H1 (cell line): ENCODE measurements around the gene ELP6. TPM values are rescaled to one million over a fixed set of nuclear protein-coding genes. Genes with fewer than 3 reads are reported as not detected.

Experiments used
- CTCF ChIA-PET: fragments of 300-600 bp; sonication (Branson Sonifier 250); formaldehyde crosslinking; loops from one replicate; lab custom pipeline; 2021; ENCODE audit not compliant: partially characterized antibody; lab: Charles Lee
- POLR2A ChIA-PET: fragments of 300-600 bp; sonication (Branson Sonifier 250); formaldehyde crosslinking; loops from one replicate; lab custom pipeline; 2021; ENCODE audit warnings: inconsistent platforms; ENCODE audit not compliant: partially characterized antibody; lab: Charles Lee
- DNase-seq, 2 experiments: peaks; one replicate each; pipeline versions ENCODE4 v3.0.0 to v3.0.0-alpha.2; 2010 to 2022; ENCODE audit warnings: low spot score in 2 of 2, low read depth in 1 of 2, mixed read lengths in 1 of 2
- FAIRE-seq: peaks from 2 replicates; lab custom pipeline; 2011; peaks lifted over from hg19 to GRCh38; lab: Jason Lieb, UNC
- H2AFZ ChIP-seq: 2 replicates; pipeline ENCODE4 v1.8.1; 2012; ENCODE audit warnings: low read length, inconsistent platforms
- H2AK5ac ChIP-seq: 2 replicates; pipeline ENCODE4 v1.6.1; 2013; ENCODE audit warnings: low read depth, low read length
- H2BK120ac ChIP-seq: replicated peaks from 2 replicates; pipeline ENCODE3; 2013; ENCODE audit warnings: low read depth, low read length, inconsistent platforms
- H2BK12ac ChIP-seq: 2 replicates; pipeline ENCODE4 v1.6.1; 2013; ENCODE audit warnings: low read depth, low read length
- H2BK15ac ChIP-seq: 2 replicates; pipeline ENCODE4 v1.6.1; 2013; ENCODE audit warnings: low read length
- H2BK20ac ChIP-seq: 2 replicates; pipeline ENCODE4 v1.6.1; 2013; ENCODE audit warnings: low read length
- H2BK5ac ChIP-seq: 2 replicates; pipeline ENCODE4 v1.6.1; 2013; ENCODE audit warnings: low read depth, low read length
- H3K14ac ChIP-seq: 2 replicates; pipeline ENCODE4 v1.6.1; 2013; ENCODE audit warnings: inconsistent platforms; ENCODE audit not compliant: insufficient read length
- H3K18ac ChIP-seq: 2 replicates; pipeline ENCODE4 v1.6.1; 2013; ENCODE audit warnings: low read length; ENCODE audit errors: extremely low read depth
- H3K23ac ChIP-seq: 2 replicates; pipeline ENCODE4 v1.6.1; 2013; ENCODE audit warnings: inconsistent platforms; ENCODE audit not compliant: insufficient read length
- H3K23me2 ChIP-seq: 2 replicates; pipeline ENCODE4 v1.6.1; 2013; ENCODE audit warnings: low read depth, low read length
- H3K27ac ChIP-seq: 2 replicates; pipeline ENCODE4 v1.6.1; 2011; ENCODE audit warnings: low read depth, low read length, inconsistent platforms
- H3K27me3 ChIP-seq, 4 experiments: replicated peaks in 1 of 4; 1 replicate in 1 of 4; 2 replicates in 3 of 4; pipeline versions ENCODE4 v1.6.1 to v1.8.1; 2011 to 2013; ENCODE audit warnings: low read length in 3 of 4, mild to moderate bottlenecking in 3 of 4, inconsistent platforms in 2 of 4, mixed read lengths in 2 of 4, moderate library complexity in 1 of 4; ENCODE audit not compliant: control insufficient read depth in 3 of 4, insufficient read depth in 3 of 4; ENCODE audit errors: extremely low read depth in 1 of 4
- H3K36me3 ChIP-seq, 4 experiments: 2 replicates each; pipeline versions ENCODE4 v1.6.1 to v1.8.1; 2011 to 2013; ENCODE audit warnings: mild to moderate bottlenecking in 4 of 4, low read length in 3 of 4, moderate library complexity in 2 of 4, control low read depth in 1 of 4, inconsistent platforms in 1 of 4; ENCODE audit not compliant: insufficient read depth in 4 of 4, control insufficient read depth in 2 of 4
- H3K4ac ChIP-seq: replicated peaks from 2 replicates; pipeline ENCODE3; 2013; ENCODE audit warnings: low read length, low read depth, mixed read lengths, inconsistent platforms; ENCODE audit not compliant: insufficient read length
- H3K4me1 ChIP-seq, 4 experiments: replicated peaks in 1 of 4; 1 replicate in 1 of 4; 2 replicates in 3 of 4; pipeline versions ENCODE4 v1.6.1 to v1.8.1; 2011 to 2013; ENCODE audit warnings: low read length in 3 of 4, inconsistent platforms in 2 of 4, mixed read lengths in 1 of 4; ENCODE audit not compliant: insufficient read depth in 4 of 4, control insufficient read depth in 3 of 4
- H3K4me2 ChIP-seq, 2 experiments: 2 replicates each; pipeline versions ENCODE4 v1.6.1 to v1.8.1; 2011 to 2013; ENCODE audit warnings: low read depth in 2 of 2, low read length in 2 of 2, control low read depth in 1 of 2, inconsistent platforms in 1 of 2, mild to moderate bottlenecking in 1 of 2; ENCODE audit not compliant: insufficient read depth in 1 of 2
- H3K4me3 ChIP-seq, 4 experiments: fragments of 200-600, 300-600 bp in 1 of 4; sonication (generic), shearing (Covaris generic), sonication (Bioruptor Twin) in 1 of 4; 2 replicates each; pipeline versions ENCODE4 v1.5.1 to v1.8.1; 2011 to 2016; ENCODE audit warnings: low read length in 4 of 4, low read depth in 3 of 4, control low read depth in 2 of 4, inconsistent platforms in 2 of 4, mild to moderate bottlenecking in 2 of 4, mixed read lengths in 1 of 4, moderate library complexity in 1 of 4; ENCODE audit not compliant: insufficient read depth in 2 of 4; ENCODE audit errors: extremely low read depth in 1 of 4
- H3K56ac ChIP-seq: replicated peaks from 2 replicates; pipeline ENCODE3; 2013; ENCODE audit warnings: low read depth, mild to moderate bottlenecking, mixed read lengths, low read length, inconsistent platforms; ENCODE audit not compliant: insufficient read length
- H3K79me1 ChIP-seq: 2 replicates; pipeline ENCODE4 v1.6.1; 2013; ENCODE audit warnings: low read depth, low read length, control low read depth
- H3K79me2 ChIP-seq, 2 experiments: 2 replicates each; pipeline versions ENCODE4 v1.6.1 to v1.8.1; 2012 to 2013; ENCODE audit warnings: low read length in 2 of 2, mild to moderate bottlenecking in 2 of 2, inconsistent platforms in 1 of 2; ENCODE audit not compliant: insufficient read depth in 2 of 2, control insufficient read depth in 1 of 2
- H3K9ac ChIP-seq, 4 experiments: replicated peaks in 1 of 4; 1 replicate in 1 of 4; 2 replicates in 3 of 4; pipeline versions ENCODE4 v1.6.1 to v1.8.1; 2011 to 2013; ENCODE audit warnings: low read depth in 3 of 4, low read length in 3 of 4, control low read depth in 2 of 4, mild to moderate bottlenecking in 2 of 4, moderate library complexity in 2 of 4, inconsistent platforms in 1 of 4; ENCODE audit errors: extremely low read depth in 1 of 4
- H3K9me3 ChIP-seq, 2 experiments: 2 replicates each; pipeline versions ENCODE4 v1.6.1 to v1.8.1; 2012 to 2013; ENCODE audit warnings: mild to moderate bottlenecking in 2 of 2, moderate library complexity in 2 of 2, control low read depth in 1 of 2, inconsistent platforms in 1 of 2, low read depth in 1 of 2, low read length in 1 of 2, mixed read lengths in 1 of 2; ENCODE audit not compliant: insufficient read depth in 2 of 2
- H4K20me1 ChIP-seq, 2 experiments: replicated peaks in 1 of 2; 2 replicates each; pipeline versions ENCODE3 to v1.8.1; 2011 to 2013; ENCODE audit warnings: inconsistent platforms in 2 of 2, low read length in 2 of 2, mild to moderate bottlenecking in 1 of 2; ENCODE audit not compliant: insufficient read depth in 2 of 2, control insufficient read depth in 1 of 2
- H4K5ac ChIP-seq: 2 replicates; pipeline ENCODE4 v1.6.1; 2013; ENCODE audit warnings: low read length, low read depth, mixed read lengths, inconsistent platforms; ENCODE audit not compliant: insufficient read length
- H4K8ac ChIP-seq: 2 replicates; pipeline ENCODE4 v1.8.0; 2013; ENCODE audit warnings: mild to moderate bottlenecking, moderate library complexity, low read length, inconsistent platforms; ENCODE audit not compliant: insufficient read depth; ENCODE audit errors: extremely low read depth
- H4K91ac ChIP-seq: replicated peaks from 2 replicates; pipeline ENCODE3; 2013; ENCODE audit warnings: low read length, mixed read lengths, inconsistent platforms; ENCODE audit not compliant: insufficient read length
- BRCA1 ChIP-seq: IDR thresholded peaks from 2 replicates; pipeline ENCODE4 v1.6.1; 2012; ENCODE audit warnings: low read depth, low read length, improper control_type of control experiment
- CHD1 ChIP-seq: IDR thresholded peaks from 2 replicates; pipeline ENCODE4 v1.6.1; 2012; ENCODE audit warnings: low read depth, low read length, improper control_type of control experiment
- FOSL1 ChIP-seq: IDR thresholded peaks from 2 replicates; pipeline ENCODE4 v1.6.1; 2011; ENCODE audit warnings: mild to moderate bottlenecking, low read depth, low read length, moderate library complexity; ENCODE audit not compliant: insufficient read depth
- HDAC2 ChIP-seq, 2 experiments: fragments of 300-600 bp in 1 of 2; sonication (generic) in 1 of 2; IDR thresholded peaks; 2 replicates each; pipeline ENCODE4 v1.6.1; 2011 to 2012; ENCODE audit warnings: low read depth in 2 of 2, low read length in 2 of 2, mild to moderate bottlenecking in 2 of 2, moderate library complexity in 2 of 2, borderline replicate concordance in 1 of 2, inconsistent platforms in 1 of 2
- JUN ChIP-seq: IDR thresholded peaks from 2 replicates; pipeline ENCODE4 v1.6.1; 2011; ENCODE audit warnings: low read depth, mild to moderate bottlenecking, improper control_type of control experiment, low read length
- KDM1A ChIP-seq: fragments of 200-600, 300-600 bp; sonication (generic); IDR thresholded peaks from 2 replicates; pipeline ENCODE4 v1.7.1; 2016; ENCODE audit warnings: mild to moderate bottlenecking, low read length, borderline replicate concordance
- MAFK ChIP-seq: IDR thresholded peaks from 2 replicates; pipeline ENCODE4 v1.6.1; 2012; ENCODE audit warnings: low read depth, mild to moderate bottlenecking, improper control_type of control experiment, low read length
- NANOG ChIP-seq: IDR thresholded peaks from 2 replicates; pipeline ENCODE4 v1.6.1; 2011; ENCODE audit warnings: low read length, low read depth, mild to moderate bottlenecking, inconsistent platforms; ENCODE audit not compliant: insufficient read depth, poor library complexity, severe bottlenecking
- NRF1 ChIP-seq: IDR thresholded peaks from 2 replicates; pipeline ENCODE4 v1.6.1; 2011; ENCODE audit warnings: mild to moderate bottlenecking, low read depth, low read length, improper control_type of control experiment
- SAP30 ChIP-seq: fragments of 300-600 bp; sonication (generic); IDR thresholded peaks from 2 replicates; pipeline ENCODE4 v1.7.1; 2012; ENCODE audit warnings: low read length, moderate library complexity, mild to moderate bottlenecking, inconsistent platforms; ENCODE audit not compliant: insufficient read depth, insufficient replicate concordance
- SIX5 ChIP-seq: IDR thresholded peaks from 2 replicates; pipeline ENCODE4 v1.6.1; 2011; ENCODE audit warnings: mild to moderate bottlenecking, low read depth, low read length
- TEAD4 ChIP-seq: IDR thresholded peaks from 2 replicates; pipeline ENCODE4 v1.6.1; 2012; ENCODE audit warnings: low read depth, low read length, inconsistent platforms, mixed read lengths
- ZNF274 ChIP-seq: IDR thresholded peaks from 2 replicates; pipeline ENCODE4 v1.7.0; 2012; ENCODE audit warnings: low read length, borderline replicate concordance; ENCODE audit errors: extremely low read depth
- WGBS, 2 experiments: shearing (Covaris generic) in 1 of 2; methylation state at CpG; one replicate each; pipeline versions ENCODE4 v1.1.6 to v1.1.7; 2013 to 2015; ENCODE audit warnings: low lambda C conversion rate in 2 of 2, mixed read lengths in 2 of 2, inconsistent platforms in 1 of 2, low coverage in 1 of 2, missing lambda C conversion rate in 1 of 2; ENCODE audit not compliant: insufficient replicate concordance in 2 of 2, insufficient coverage in 1 of 2, insufficient read length in 1 of 2; ENCODE audit errors: extremely low coverage in 1 of 2, missing lambda C conversion rate in 1 of 2; 5-methylcytosine and 5-hydroxymethylcytosine counted together
- polyA plus RNA-seq, 7 experiments: library from polyadenylated mRNA; depleted of rRNA in 3 of 7; stranded (reverse) in 5 of 7; unstranded in 2 of 7; fragments of >200 nt in 5 of 7; fragments of 200-250 nt in 2 of 7; gene quantifications; 1 replicate in 5 of 7; 2 replicates in 1 of 7; 4 replicates in 1 of 7; pipeline versions ENCODE4 v1.2.1 to v1.2.3, GENCODE V29; 2011 to 2013; ENCODE audit warnings: missing spikeins in 2 of 7, mixed read lengths in 2 of 7
- total RNA-seq: library from RNA; stranded (reverse); fragmentation: NEBNext Ultra II Directional; extraction: Animal tissue kit (Norgen Biotek cat#: 25700); gene quantifications from 2 replicates; pipeline ENCODE4 v1.2.1, GENCODE V29; 2021

The ELP6 gene
- total and polyA plus RNA-seq, 2 of the 8 experiments (the other 6 are each of a cell fraction or from before 2014, with no cell fraction given) = 51.1 to 78.7 TPM

GRCh38 chr3:47517937-47518336 is 4.4 kb upstream of the ELP6 start:
- Histone ChIP-seq H3K4me1 (peaks cover 0 to 11% (median 2%) of the 10 kb centered on the region in 4 experiments; a peak in 4 of 7 replicates), H3K23ac (no peak overlapping the region), H4K5ac (no peak overlapping the region), H3K9ac (no peak overlapping the region), H3K23me2 (no peaks in the 10 kb centered on the region; the same call in 1 of the 2 replicates), H3K4ac (no peak overlapping the region), H3K27me3 (peaks cover 3 to 9% (median 8%) of the 10 kb centered on the region in 4 experiments), H4K20me1 (no peaks in the 10 kb centered on the region), H4K91ac (no peak overlapping the region), H3K36me3 (no peaks in the 10 kb centered on the region), H2AK5ac (no peak overlapping the region), H4K8ac (no peak overlapping the region), H3K79me2 (no peaks in the 10 kb centered on the region), H2BK12ac (no peak overlapping the region), H3K4me2 (no peak overlapping the region), H2BK5ac (no peak overlapping the region), H2AFZ (no peak overlapping the region), H2BK15ac (no peak overlapping the region), H2BK20ac (no peak overlapping the region), H3K18ac (no peak overlapping the region), H3K79me1 (no peaks in the 10 kb centered on the region), H3K9me3 (no peaks in the 10 kb centered on the region), H3K56ac (no peak overlapping the region), H3K4me3 (no peak overlapping the region), H3K14ac (no peak overlapping the region), H2BK120ac (no peak overlapping the region), H3K27ac (no peak overlapping the region)
- ChIA-PET POLR2A (no interaction called here), CTCF (no interaction called here)
- 94% methylated on average over 2 of the region's 2 CpGs; no CpG with 5 or more reads in 1 of the 2 experiments for WGBS, 2 experiments
- FAIRE-seq (no peak), DNase-seq (no peak)
- TF ChIP-seq CHD1 (no peak), SAP30 (no peak), NANOG (no peak), ZNF274 (no peak), KDM1A (no peak), MAFK (no peak), FOSL1 (no peak), BRCA1 (no peak), SIX5 (no peak), JUN (no peak), HDAC2 (IDR thresholded peaks at IDR 0.05; ENCODE audit: borderline replicate concordance in 1 of 2, low read depth in 2 of 2, low read length in 2 of 2) (no peak), TEAD4 (no peak), NRF1 (no peak)
